HepG2 (cell line): ENCODE results near the gene LIPE. TPM values are rescaled to one million over a fixed set of nuclear protein-coding genes. Genes with fewer than 3 reads are reported as not detected.

ENCODE experiments used
- ATAC-seq: fragments of 200-7000 bp; cut with Tn5 transposase; 3 replicates; pipeline ENCODE4 v1.9.1; 2020; ENCODE audit warnings: mild to moderate bottlenecking, moderate library complexity
- BruUV-seq: library from RNA; stranded (reverse); fragments of 400-500 nt; replicated peaks from 2 replicates; lab custom pipeline; 2021; lab: Mats Ljungman, UMichigan
- CTCF ChIA-PET: fragments of 300-600 bp; formaldehyde crosslinking; extraction: SDS; loops from one replicate; lab custom pipeline; 2021; ENCODE audit warnings: low total read pairs, inconsistent platforms, low intra/inter-chr PET ratio; lab: Yijun Ruan, JAX
- POLR2A ChIA-PET: fragments of 350-600 bp; sonication (Branson Sonifier 250); formaldehyde crosslinking; loops from one replicate; lab custom pipeline; 2020; ENCODE audit warnings: antibody characterized with exemption, inconsistent platforms; lab: Yijun Ruan, JAX
- DNase-seq: peaks from one replicate; pipeline ENCODE4 v3.0.0-alpha.2; 2015; ENCODE audit warnings: low spot score
- FAIRE-seq: peaks from 3 replicates; lab custom pipeline; 2011; peaks lifted over from hg19 to GRCh38; lab: Jason Lieb, UNC
- H2AFZ ChIP-seq: one replicate; pipeline ENCODE4 v1.6.1; 2011; ENCODE audit warnings: low read length, inconsistent platforms
- H3K27ac ChIP-seq: fragments of 300-600 bp; 3 replicates; pipeline ENCODE4 v1.8.0; 2011; ENCODE audit warnings: mixed run types, mild to moderate bottlenecking, mixed read lengths, low read length, inconsistent platforms; ENCODE audit not compliant: insufficient read depth; ENCODE audit errors: extremely low read length
- H3K27me3 ChIP-seq, 2 experiments: fragments of 200-600 bp in 1 of 2; 2 replicates in 1 of 2; 3 replicates in 1 of 2; pipeline versions ENCODE4 v1.6.0 to v1.8.0; 2011; ENCODE audit warnings: low read length in 2 of 2, mild to moderate bottlenecking in 2 of 2, moderate library complexity in 2 of 2, inconsistent platforms in 1 of 2; ENCODE audit not compliant: insufficient read depth in 2 of 2, control insufficient read depth in 1 of 2
- H3K36me3 ChIP-seq, 2 experiments: fragments of 200-600 bp in 1 of 2; replicated peaks in 1 of 2; 2 replicates in 1 of 2; 3 replicates in 1 of 2; pipeline versions ENCODE4 v1.5.1 to v1.8.0; 2011; ENCODE audit warnings: low read length in 2 of 2, inconsistent platforms in 1 of 2; ENCODE audit not compliant: insufficient read depth in 2 of 2, control insufficient read depth in 1 of 2
- H3K4me1 ChIP-seq: 2 replicates; pipeline ENCODE4 v1.5.1; 2012; ENCODE audit warnings: low read length, inconsistent platforms; ENCODE audit not compliant: insufficient read depth
- H3K4me2 ChIP-seq: 2 replicates; pipeline ENCODE4 v1.6.0; 2011; ENCODE audit warnings: low read depth, low read length, inconsistent platforms
- H3K4me3 ChIP-seq, 3 experiments: fragments of 200-600 bp in 1 of 3; sonication (generic), shearing (Covaris generic) in 1 of 3; replicated peaks in 1 of 3; 2 replicates each; pipeline ENCODE4 v1.5.1; 2011 to 2016; ENCODE audit warnings: low read length in 3 of 3, inconsistent platforms in 2 of 3, low read depth in 2 of 3, mild to moderate bottlenecking in 2 of 3, control low read depth in 1 of 3, mixed read lengths in 1 of 3; ENCODE audit not compliant: insufficient read depth in 1 of 3
- H3K79me2 ChIP-seq: one replicate; pipeline ENCODE4 v1.6.1; 2011; ENCODE audit warnings: low read length, inconsistent platforms; ENCODE audit not compliant: insufficient read depth
- H3K9ac ChIP-seq: 2 replicates; pipeline ENCODE4 v1.6.0; 2011; ENCODE audit warnings: mild to moderate bottlenecking, low read depth, low read length, inconsistent platforms; ENCODE audit not compliant: insufficient read depth
- H3K9me3 ChIP-seq: 2 replicates; pipeline ENCODE4 v1.5.1; 2012; ENCODE audit warnings: mild to moderate bottlenecking, low read length
- H4K20me1 ChIP-seq: 2 replicates; pipeline ENCODE4 v1.6.0; 2011; ENCODE audit warnings: inconsistent platforms, mild to moderate bottlenecking, low read length, moderate library complexity; ENCODE audit not compliant: insufficient read depth
- ARNT ChIP-seq: fragments of 450-650 bp; IDR thresholded peaks from 2 replicates; pipeline ENCODE4 v1.6.1; 2017
- DR1 ChIP-seq: sonication (generic); formaldehyde crosslinking; IDR thresholded peaks from 2 replicates; pipeline ENCODE4 v1.8.0; 2021; ENCODE audit warnings: mild to moderate bottlenecking, missing genetic modification reagents, inconsistent platforms
- KLF15 ChIP-seq: sonication (generic); formaldehyde crosslinking; IDR thresholded peaks from 2 replicates; pipeline ENCODE4 v1.8.1; 2023; ENCODE audit warnings: borderline replicate concordance, mild to moderate bottlenecking, inconsistent platforms, missing genetic modification reagents, mixed read lengths
- MIER3 ChIP-seq: IDR thresholded peaks from 2 replicates; pipeline ENCODE4 v1.6.1; 2016; ENCODE audit warnings: missing compliant biosample characterization, borderline replicate concordance
- PAF1 ChIP-seq: IDR thresholded peaks from 2 replicates; pipeline ENCODE4 v1.6.1; 2016; ENCODE audit warnings: missing genetic modification reagents, missing compliant biosample characterization
- TBP ChIP-seq: sonication (generic); formaldehyde crosslinking; IDR thresholded peaks from 2 replicates; pipeline ENCODE4 v1.5.0; 2020; ENCODE audit warnings: missing genetic modification reagents
- ZC3H4 ChIP-seq: sonication (generic); formaldehyde crosslinking; IDR thresholded peaks from 2 replicates; pipeline ENCODE4 v1.4.0; 2020; ENCODE audit warnings: missing genetic modification reagents, borderline replicate concordance
- ZHX2 ChIP-seq, 2 experiments: sonication (generic) in 1 of 2; formaldehyde crosslinking in 1 of 2; IDR thresholded peaks; 2 replicates each; pipeline versions ENCODE4 v1.6.1 to v1.9.0; 2014 to 2022; ENCODE audit warnings: antibody characterized with exemption in 1 of 2, borderline replicate concordance in 1 of 2, inconsistent platforms in 1 of 2, low read depth in 1 of 2, missing genetic modification reagents in 1 of 2
- WGBS: methylation state at CpG from one replicate; pipeline ENCODE4 v1.1.6; 2017; ENCODE audit warnings: low lambda C conversion rate; 5-methylcytosine and 5-hydroxymethylcytosine counted together
- in situ Hi-C: cut with HindIII; loops from 2 replicates; pipeline ENCODE4 v1.10.0; 2017; ENCODE audit warnings: low pct_unique_long_range_greater_than_20kb; ENCODE audit not compliant: extremely low pct_ligation_motif_present
- intact Hi-C: fragments of 100-400 bp; cut with micrococcal nuclease; formaldehyde crosslinking; loops from one replicate; pipeline ENCODE4 v1.10.0; 2022; ENCODE audit not compliant: unreplicated experiment
- polyA plus RNA-seq, 8 experiments: library from polyadenylated mRNA; depleted of rRNA in 3 of 8; stranded (reverse) in 7 of 8; unstranded in 1 of 8; fragments of >200 nt; fragmentation: Illumina TruSeq in 4 of 8; extraction: Trizol in 4 of 8; gene quantifications; 2 replicates each; pipeline versions ENCODE4 v1.2.1 to v1.2.3, GENCODE V29; 2011 to 2016; ENCODE audit warnings: low read depth in 4 of 8, missing spikeins in 1 of 8, mixed read lengths in 1 of 8; ENCODE audit not compliant: insufficient read depth in 1 of 8
- total RNA-seq, 5 experiments: library from RNA; depleted of rRNA; stranded (reverse); fragments of >200 nt; fragmentation: Illumina TruSeq; extraction: Trizol; gene quantifications; 2 replicates each; pipeline ENCODE4 v1.2.3, GENCODE V29; 2016; ENCODE audit warnings: low read depth in 1 of 5

Gene LIPE
- total and polyA plus RNA-seq, 2 of the 13 experiments (the other 11 are each of a cell fraction or from before 2014, with no cell fraction given) = not detected

GRCh38 chr19:42366673-42367072 is 60.5 kb downstream of the LIPE start:
- no peak overlapping the region for H3K4me3 ChIP-seq
- no peak for TF ChIP-seq TBP
- no peak for TF ChIP-seq KLF15 (CRISPR knock-in tag)
- no peak for TF ChIP-seq MIER3 (CRISPR knock-in tag)
- TF ChIP-seq ZHX2 (IDR thresholded peaks at IDR 0.05; ENCODE audit: low read depth) = no peak
- no peak for TF ChIP-seq ZHX2 (CRISPR knock-in tag; IDR thresholded peaks at IDR 0.05; ENCODE audit: borderline replicate concordance)
- TF ChIP-seq DR1 (CRISPR knock-in tag) = no peak
- TF ChIP-seq PAF1 (CRISPR knock-in tag) = no peak
- no peak for TF ChIP-seq ZC3H4 (CRISPR knock-in tag)
- TF ChIP-seq ARNT = no peak
- in situ Hi-C loops = no loop called here
- ChIA-PET POLR2A (no interaction called here), CTCF (no interaction called here)
- FAIRE-seq = no peak
- intact Hi-C loops = no loop called here
- no peak overlapping the region for H3K9ac ChIP-seq
- DNase-seq = no peak
- no peaks in the 10 kb centered on the region for H4K20me1 ChIP-seq
- H3K4me2 ChIP-seq = no peak overlapping the region
- H3K27me3 ChIP-seq = no peaks in the 10 kb centered on the region
- H2AFZ ChIP-seq = no peak overlapping the region
- peaks cover 11 to 16% of the 10 kb centered on the region in 2 experiments for H3K36me3 ChIP-seq
- no TSS peak for BruUV-seq
- no peaks in the 10 kb centered on the region for H3K79me2 ChIP-seq
- no peak overlapping the region for H3K27ac ChIP-seq
- no peak for ATAC-seq
- WGBS = 93% methylated on average over 1 of the region's 1 CpG
- peaks cover 11% of the 10 kb centered on the region for H3K9me3 ChIP-seq
- H3K4me1 ChIP-seq = no peaks in the 10 kb centered on the region
